GM13977 (cell line): ENCODE results near the gene ELANE.

Experiments used
- DNase-seq: peaks from one replicate; pipeline ENCODE4 v3.0.0; 2012; ENCODE audit warnings: low spot score
- in situ Hi-C: fragments of 300-500 bp; cut with MboI; formaldehyde crosslinking; loops from one replicate; pipeline ENCODE4 v1.12.0; 2022; ENCODE audit warnings: low sequenced_read_pairs, low pct_unique_long_range_greater_than_20kb, mixed read lengths, inconsistent platforms; ENCODE audit not compliant: unreplicated experiment
- TF ChIP-seq, protein P1 (sequence below): IDR thresholded peaks from 2 replicates; pipeline ENCODE4 v1.5.1; 2012; ENCODE audit warnings: mild to moderate bottlenecking, control low read depth; ENCODE audit not compliant: insufficient read depth; ENCODE audit errors: extremely low read depth, missing control alignments

The ELANE gene

DNA sequence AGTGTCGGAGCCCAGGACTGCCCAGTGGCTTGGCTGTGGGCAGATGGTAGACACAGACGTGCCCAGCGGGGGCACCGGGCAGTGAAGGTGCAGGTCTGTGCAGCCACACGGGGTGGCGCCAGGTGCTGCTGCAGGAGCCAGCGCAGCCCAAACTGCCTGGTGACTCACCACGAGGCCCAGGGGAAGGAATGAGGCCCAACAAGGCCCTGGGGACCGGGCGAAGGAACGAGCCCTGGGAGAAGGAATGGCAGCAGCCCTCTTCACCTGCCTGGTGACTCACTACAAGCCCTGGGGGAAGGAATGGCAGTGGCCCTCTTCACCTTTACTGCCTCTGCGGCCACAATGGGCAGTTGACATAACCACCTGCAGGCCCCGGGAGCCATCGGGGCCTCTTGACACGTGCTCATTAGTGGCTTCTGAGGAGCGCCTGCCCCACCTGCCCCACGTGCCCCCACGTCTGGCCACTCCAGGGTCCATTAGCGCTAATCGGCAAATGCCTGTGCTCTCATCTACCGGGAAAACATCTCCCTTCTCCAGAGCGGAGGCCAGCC lies 31.6 kb downstream of the ELANE start:
- no peak for DNase-seq
- TF ChIP-seq, protein P1, sequence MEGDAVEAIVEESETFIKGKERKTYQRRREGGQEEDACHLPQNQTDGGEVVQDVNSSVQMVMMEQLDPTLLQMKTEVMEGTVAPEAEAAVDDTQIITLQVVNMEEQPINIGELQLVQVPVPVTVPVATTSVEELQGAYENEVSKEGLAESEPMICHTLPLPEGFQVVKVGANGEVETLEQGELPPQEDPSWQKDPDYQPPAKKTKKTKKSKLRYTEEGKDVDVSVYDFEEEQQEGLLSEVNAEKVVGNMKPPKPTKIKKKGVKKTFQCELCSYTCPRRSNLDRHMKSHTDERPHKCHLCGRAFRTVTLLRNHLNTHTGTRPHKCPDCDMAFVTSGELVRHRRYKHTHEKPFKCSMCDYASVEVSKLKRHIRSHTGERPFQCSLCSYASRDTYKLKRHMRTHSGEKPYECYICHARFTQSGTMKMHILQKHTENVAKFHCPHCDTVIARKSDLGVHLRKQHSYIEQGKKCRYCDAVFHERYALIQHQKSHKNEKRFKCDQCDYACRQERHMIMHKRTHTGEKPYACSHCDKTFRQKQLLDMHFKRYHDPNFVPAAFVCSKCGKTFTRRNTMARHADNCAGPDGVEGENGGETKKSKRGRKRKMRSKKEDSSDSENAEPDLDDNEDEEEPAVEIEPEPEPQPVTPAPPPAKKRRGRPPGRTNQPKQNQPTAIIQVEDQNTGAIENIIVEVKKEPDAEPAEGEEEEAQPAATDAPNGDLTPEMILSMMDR, result no peak
- in situ Hi-C loops, result no loop called here

DNA sequence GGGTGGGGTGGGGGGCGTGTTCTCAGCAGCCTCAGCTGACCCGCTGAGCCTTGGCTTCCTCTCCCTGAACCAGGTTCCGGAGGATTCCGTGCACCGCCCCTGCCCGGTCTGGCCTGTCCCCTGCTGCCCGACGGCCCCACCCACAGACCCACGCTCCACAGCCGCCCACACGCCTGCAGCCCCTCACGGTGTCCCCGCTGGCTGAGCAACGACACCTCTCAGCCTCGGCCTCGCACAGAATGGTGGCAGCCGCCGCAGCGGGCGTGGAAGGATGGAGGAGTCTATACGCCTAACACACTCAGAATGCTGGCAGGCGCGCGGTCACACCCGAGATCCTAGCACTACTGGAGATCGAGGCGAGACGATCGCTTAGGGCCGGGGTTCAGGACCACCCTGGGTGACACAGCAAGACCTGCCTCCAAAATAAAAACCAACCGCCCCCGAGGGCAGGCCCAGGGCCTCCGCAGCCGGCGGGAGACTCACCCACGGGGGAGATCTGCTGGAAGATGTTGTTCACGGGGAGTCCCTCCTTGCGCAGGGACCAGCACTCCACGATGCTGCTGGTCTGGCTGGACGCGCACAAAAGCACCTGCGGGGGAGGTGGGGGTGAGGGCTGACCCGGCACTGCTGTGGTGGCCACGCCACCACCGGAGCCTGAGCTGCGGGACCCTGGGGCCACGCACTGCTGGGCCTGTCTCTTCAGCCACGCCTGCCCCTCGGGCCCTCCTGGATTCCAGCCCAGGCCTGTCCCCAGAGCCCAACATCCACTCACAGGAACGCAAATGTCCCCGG lies 32.5 kb downstream of the ELANE start:
- TF ChIP-seq, protein P1, result no peak
- in situ Hi-C loops, result no loop called here
- no peak for DNase-seq

DNA sequence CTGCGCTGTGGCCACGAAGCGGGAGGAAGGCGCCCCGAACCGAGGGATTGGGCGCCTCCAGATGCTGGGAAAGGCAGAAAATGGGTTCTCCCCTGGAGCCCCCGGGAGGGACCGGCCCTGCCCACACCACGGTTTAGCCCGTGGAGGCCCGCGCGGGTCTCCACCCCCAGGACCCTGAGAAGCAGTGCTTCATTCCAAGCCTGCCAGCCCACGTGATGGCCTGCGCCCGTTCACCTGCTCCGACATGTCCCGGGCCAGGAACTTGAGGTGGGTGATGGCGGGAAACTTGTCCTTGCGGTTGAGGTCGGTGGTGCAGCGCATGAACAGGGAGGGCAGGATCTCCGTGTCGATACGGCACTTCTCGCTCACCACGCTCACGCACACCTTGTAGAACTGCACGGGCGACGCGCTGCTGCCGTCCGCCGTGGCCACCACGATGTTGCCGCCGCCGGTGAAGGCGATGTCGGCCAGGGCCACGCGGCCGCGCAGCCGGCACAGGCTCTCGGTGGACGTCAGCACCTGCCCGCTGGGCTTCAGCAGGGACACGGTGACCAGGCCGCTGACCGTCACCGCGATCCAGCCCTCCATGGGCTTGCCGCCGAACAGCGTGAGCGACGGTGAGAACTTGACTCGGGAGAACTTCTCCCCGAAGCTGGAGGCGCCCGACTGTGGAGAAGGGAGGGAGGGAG lies 33.6 kb downstream of the ELANE start:
- in situ Hi-C loops, result no loop called here
- TF ChIP-seq, protein P1, result no peak
- no peak for DNase-seq

DNA sequence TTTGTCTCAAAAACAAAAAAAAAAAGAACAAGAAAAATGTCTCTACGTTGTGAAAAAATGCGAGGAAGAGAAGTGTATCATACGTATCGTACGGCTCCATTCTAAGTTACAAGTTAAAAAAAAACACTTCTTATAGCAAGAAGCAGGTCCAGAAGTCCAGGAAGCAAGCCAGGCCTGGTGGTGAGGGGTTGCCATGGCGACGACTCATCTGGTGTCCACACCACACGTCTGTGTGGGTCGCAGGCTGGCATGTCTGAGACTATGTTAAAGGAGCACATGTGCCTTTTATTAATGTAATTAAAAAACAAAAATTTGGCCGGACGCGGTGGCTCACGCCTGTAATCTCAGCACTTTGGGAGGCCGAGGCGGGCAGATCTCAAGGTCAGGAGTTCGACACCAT lies 35.0 kb downstream of the ELANE start:
- in situ Hi-C loops, result no loop called here
- TF ChIP-seq, protein P1, result no peak
- no peak for DNase-seq

DNA sequence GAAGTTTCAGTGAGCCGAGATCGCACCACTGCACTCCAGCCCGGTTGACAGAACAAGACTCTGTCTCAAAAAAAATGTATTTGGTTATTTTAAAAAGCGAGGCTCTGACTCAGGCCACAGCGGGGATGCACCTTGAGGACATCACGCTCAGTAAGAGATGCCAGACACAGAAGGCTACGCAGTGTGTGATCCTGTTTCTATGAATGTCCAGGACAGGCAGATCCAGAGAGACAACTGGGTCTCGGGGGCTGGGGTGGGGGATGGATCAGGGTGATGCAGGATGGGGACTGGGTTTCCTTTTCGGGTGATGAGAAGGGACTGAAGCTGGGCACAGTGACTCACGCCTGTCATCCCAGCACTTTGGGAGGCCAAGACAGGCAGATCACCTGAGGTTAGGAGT lies 35.5 kb downstream of the ELANE start:
- no peak for DNase-seq
- in situ Hi-C loops, result no loop called here
- TF ChIP-seq, protein P1, result no peak

DNA sequence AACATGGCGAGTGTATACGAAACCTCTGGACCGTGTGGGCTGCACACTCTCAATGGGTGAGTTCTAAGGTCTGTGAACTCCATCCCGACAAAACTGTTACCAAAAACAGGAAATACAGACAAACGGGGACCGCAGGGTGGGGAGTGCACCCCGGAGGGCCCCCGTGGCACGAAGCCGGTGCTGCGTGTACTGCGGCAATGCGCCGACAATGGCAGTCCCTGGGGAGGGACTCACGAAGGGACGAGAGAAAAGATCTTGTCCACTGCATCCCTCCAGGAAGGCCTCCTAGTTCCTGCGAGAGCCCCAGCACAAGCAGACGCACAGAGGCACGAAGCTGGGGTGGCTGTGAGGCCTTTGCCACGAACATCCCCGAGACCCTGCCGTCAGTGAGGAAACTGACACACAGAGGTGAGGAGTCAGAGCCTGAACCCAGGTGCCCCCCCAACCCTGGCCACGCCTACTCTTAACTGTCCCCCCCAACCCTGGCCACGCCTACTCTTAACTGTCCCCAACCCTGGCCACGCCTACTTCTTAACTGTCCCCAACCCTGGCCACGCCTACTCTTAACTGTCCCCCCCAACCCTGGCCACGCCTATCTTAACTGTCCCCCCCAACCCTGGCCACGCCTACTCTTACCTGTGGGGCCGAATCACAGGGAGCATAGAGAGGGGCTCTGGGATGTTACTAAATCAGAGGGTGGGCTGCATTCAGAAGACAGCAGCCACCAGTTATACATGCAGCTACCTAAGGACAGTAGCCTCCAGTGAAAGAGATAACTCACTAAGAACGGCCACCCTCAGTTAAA lies 36.7 kb downstream of the ELANE start:
- in situ Hi-C loops, result no loop called here
- TF ChIP-seq, protein P1, result no peak
- no peak for DNase-seq
